Measurements from ENCODE around the gene POU5F1. TPM values are rescaled to one million over a fixed set of nuclear protein-coding genes. Genes with fewer than 3 reads are reported as not detected.

Gene POU5F1
- total RNA-seq, 4 donors from 2014 or later = 0.67 to 2.8 (median 1.8) TPM; not detected in 1

DNA sequence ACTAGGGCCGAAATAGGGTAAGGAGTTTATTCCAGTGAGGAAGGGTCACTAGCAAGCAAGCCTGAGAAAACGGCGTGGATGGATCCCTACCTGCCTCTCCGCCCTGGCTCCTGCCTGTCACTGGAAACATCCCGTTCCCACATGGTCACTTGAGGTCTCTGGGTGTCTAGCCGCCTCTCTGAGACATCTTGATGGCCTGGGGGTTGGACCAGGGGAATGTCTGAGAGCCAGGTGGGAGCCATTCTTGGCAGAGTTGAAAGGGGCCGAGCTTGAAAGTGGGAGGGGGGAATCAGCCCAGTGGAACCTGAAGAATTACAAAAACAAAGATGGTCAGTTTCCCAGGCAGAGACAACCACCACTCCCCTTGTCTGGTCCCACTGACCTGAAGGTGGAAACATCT is 13.8 kb downstream of the POU5F1 start:
- H3K27me3 ChIP-seq = no peaks in the 10 kb centered on the region
- H3K27ac ChIP-seq = no peak overlapping the region

DNA sequence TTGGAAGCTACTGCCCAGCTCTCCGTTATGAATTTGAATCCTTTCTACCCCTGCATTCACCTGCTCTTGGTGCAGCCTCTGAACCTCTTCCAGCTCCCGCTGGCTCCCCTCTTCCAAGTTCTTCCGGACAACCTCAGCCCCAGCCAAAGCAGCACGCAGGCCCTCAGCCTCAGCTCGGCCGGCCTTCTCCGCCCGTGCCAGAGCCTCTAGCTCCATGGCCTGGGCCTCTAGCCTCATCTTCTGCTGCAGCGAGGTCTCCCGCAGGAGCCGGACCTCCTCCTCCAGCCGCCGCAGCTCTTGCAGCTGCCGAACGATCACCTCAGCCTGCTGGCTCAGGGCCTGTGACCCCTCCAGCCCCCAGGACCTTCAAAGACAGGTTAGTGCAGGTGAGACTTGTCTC is 16.0 kb downstream of the POU5F1 start:
- H3K27me3 ChIP-seq = no peaks in the 10 kb centered on the region
- no peak for DNase-seq
- intact Hi-C loops (cut with DNase I; ENCODE audit: low total_unique reads) = no loop called here
- H3K36me3 ChIP-seq = no peaks in the 10 kb centered on the region
- H3K27ac ChIP-seq = no peak overlapping the region
- TF ChIP-seq POLR2A (IDR thresholded peaks at IDR 0.05) = no peak
- TF ChIP-seq CTCF (IDR thresholded peaks at IDR 0.05) = no peak
- no peaks in the 10 kb centered on the region for H3K9me3 ChIP-seq
- H3K4me3 ChIP-seq = no peak overlapping the region
- H3K4me1 ChIP-seq = no peaks in the 10 kb centered on the region

More for the DNA sequence above, 13.8 kb downstream of the POU5F1 start:
- TF ChIP-seq POLR2A (IDR thresholded peaks at IDR 0.05) (no peak), CTCF (IDR thresholded peaks at IDR 0.05) (no peak)
- no peak overlapping the region for H3K4me3 ChIP-seq
- H3K9me3 ChIP-seq = no peaks in the 10 kb centered on the region
- H3K4me1 ChIP-seq = no peaks in the 10 kb centered on the region
- H3K36me3 ChIP-seq = no peaks in the 10 kb centered on the region
- intact Hi-C loops (cut with DNase I; ENCODE audit: low total_unique reads) = no loop called here
- DNase-seq = no peak

DNA sequence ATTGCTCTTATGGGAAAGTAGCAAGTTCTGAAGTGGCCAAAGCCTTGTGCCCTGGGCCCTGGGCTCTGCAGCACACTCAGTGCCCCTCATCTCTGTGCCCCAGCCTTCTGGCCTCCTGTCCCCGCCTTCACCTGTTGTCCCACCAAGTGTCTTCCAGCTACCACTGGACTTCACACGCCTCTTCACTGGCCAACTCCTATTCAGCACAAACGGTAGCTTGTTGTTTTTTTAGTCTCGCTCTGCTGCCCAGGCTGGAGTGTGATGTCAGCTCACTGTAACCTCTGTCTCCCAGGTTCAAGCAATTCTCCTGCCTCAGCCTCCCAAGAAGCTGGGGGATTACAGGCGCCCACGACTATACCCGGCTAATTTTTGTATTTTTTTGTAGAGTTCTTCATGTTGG is 17.7 kb downstream of the POU5F1 start:
- no peaks in the 10 kb centered on the region for H3K27me3 ChIP-seq
- TF ChIP-seq CTCF (IDR thresholded peaks at IDR 0.05) = no peak
- no peak for TF ChIP-seq POLR2A (IDR thresholded peaks at IDR 0.05)
- H3K4me3 ChIP-seq = no peak overlapping the region
- no peaks in the 10 kb centered on the region for H3K36me3 ChIP-seq
- intact Hi-C loops (cut with DNase I; ENCODE audit: low total_unique reads) = no loop called here
- DNase-seq = no peak
- no peaks in the 10 kb centered on the region for H3K4me1 ChIP-seq
- H3K9me3 ChIP-seq = no peaks in the 10 kb centered on the region
- H3K27ac ChIP-seq = no peak overlapping the region

GRCh38 chr6:31149827-31150447 is 20.5 kb downstream of the POU5F1 start:
- Histone ChIP-seq H3K4me3 (no peak overlapping the region), H3K36me3 (no peaks in the 10 kb centered on the region), H3K27me3 (no peaks in the 10 kb centered on the region), H3K4me1 (no peaks in the 10 kb centered on the region), H3K9me3 (no peaks in the 10 kb centered on the region), H3K27ac (no peak overlapping the region)
- intact Hi-C loops (cut with DNase I; ENCODE audit: low total_unique reads) = no loop called here
- no peak for TF ChIP-seq CTCF (IDR thresholded peaks at IDR 0.05)
- no peak for TF ChIP-seq POLR2A (IDR thresholded peaks at IDR 0.05)
- no peak for DNase-seq

DNA sequence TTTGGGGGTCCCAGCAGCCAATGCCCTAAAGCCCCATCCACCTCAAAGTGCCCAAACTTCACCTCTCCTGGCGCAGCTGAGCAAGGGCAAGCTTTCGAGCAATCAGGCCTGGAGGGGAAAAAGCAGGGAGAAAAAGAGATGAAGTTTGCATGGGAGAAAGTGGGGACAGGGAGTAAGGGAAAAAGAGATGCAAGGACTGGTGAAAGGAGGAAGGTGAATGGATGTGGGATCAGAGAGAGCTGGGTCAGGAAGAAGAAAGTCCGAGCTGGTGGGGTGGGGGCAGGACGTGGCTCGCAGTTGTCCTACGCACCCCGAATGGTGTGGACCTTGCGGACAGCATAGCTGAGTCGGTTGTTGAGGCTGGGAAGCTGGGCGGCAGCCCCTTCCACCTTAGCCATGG is 25.1 kb downstream of the POU5F1 start:
- no peaks in the 10 kb centered on the region for H3K36me3 ChIP-seq
- H3K27me3 ChIP-seq = no peaks in the 10 kb centered on the region
- no peak overlapping the region for H3K4me3 ChIP-seq
- intact Hi-C loops (cut with DNase I; ENCODE audit: low total_unique reads) = no loop called here
- H3K4me1 ChIP-seq = no peaks in the 10 kb centered on the region
- TF ChIP-seq POLR2A (IDR thresholded peaks at IDR 0.05) (no peak), CTCF (IDR thresholded peaks at IDR 0.05) (no peak)
- no peak overlapping the region for H3K27ac ChIP-seq
- H3K9me3 ChIP-seq = no peaks in the 10 kb centered on the region
- no peak for DNase-seq

Measured in uterus (tissue), 4 donors.